Omental fat pad (tissue), 4 donors: ENCODE results near the gene DNAAF5. TPM values are rescaled to one million over a fixed set of nuclear protein-coding genes. Genes with fewer than 3 reads are reported as not detected.

Experiments used
- ATAC-seq: fragments of 150-250 bp; one replicate; pipeline ENCODE4 v1.9.1; 2016; ENCODE audit warnings: mild to moderate bottlenecking, moderate library complexity; ENCODE audit not compliant: low FRiP score
- DNase-seq: peaks from one replicate; pipeline ENCODE4 v3.0.0-alpha.2; 2019; ENCODE audit warnings: low spot score
- total RNA-seq, 4 donors: library from RNA; depleted of rRNA; stranded (reverse); fragments of >200 nt; gene quantifications; one replicate each; pipeline ENCODE4 v1.1.0, GENCODE V29; 2016
- TF ChIP-seq, protein P1 (sequence below), 3 donors: fragments of 450-650 bp; IDR thresholded peaks; one replicate each; pipeline ENCODE4 v1.5.1; 2016 to 2017; ENCODE audit warnings: antibody characterized with exemption in 3 of 3, mild to moderate bottlenecking in 3 of 3, moderate library complexity in 2 of 3

Gene DNAAF5
- total RNA-seq, 4 donors from 2014 or later: 15.7 to 27.1 (median 25.1) TPM

- ATAC-seq (no peak), DNase-seq (no peak)
- TF ChIP-seq, protein P1, sequence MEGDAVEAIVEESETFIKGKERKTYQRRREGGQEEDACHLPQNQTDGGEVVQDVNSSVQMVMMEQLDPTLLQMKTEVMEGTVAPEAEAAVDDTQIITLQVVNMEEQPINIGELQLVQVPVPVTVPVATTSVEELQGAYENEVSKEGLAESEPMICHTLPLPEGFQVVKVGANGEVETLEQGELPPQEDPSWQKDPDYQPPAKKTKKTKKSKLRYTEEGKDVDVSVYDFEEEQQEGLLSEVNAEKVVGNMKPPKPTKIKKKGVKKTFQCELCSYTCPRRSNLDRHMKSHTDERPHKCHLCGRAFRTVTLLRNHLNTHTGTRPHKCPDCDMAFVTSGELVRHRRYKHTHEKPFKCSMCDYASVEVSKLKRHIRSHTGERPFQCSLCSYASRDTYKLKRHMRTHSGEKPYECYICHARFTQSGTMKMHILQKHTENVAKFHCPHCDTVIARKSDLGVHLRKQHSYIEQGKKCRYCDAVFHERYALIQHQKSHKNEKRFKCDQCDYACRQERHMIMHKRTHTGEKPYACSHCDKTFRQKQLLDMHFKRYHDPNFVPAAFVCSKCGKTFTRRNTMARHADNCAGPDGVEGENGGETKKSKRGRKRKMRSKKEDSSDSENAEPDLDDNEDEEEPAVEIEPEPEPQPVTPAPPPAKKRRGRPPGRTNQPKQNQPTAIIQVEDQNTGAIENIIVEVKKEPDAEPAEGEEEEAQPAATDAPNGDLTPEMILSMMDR (IDR thresholded peaks at IDR 0.05): no peak
Observed at GRCh38 chr7:738241-738640, 11.7 kb downstream of the DNAAF5 start.

GRCh38 chr7:738723-739454 is 12.4 kb downstream of the DNAAF5 start:
- TF ChIP-seq, protein P1 (IDR thresholded peaks at IDR 0.05): no peak
- ATAC-seq (no peak), DNase-seq (no peak)

DNA sequence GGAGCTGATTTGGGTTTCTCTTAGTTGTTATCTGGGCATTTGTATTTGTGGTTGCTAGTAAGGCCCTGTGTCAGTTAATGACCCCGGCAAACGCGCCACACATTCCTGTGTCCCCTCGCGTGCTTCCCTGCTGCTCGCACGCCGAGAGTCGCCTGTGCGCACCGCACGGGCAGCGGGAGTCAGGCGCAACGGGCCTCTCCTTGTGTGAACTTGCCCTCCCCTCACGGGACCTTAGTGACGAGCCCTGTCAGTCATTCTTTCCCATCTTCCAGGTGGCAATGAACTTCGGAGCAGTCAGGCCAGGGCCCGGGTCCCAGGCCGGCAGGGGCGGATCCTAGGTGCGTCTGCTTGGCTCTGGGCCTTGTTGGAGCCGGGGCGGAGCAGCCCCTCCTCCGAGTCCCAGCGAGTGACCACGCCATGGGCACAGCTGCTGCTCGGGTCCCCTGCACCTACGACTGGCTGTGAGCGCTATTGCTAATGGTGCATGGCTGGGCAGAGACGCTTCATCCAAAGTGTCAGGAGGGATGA is 13.0 kb downstream of the DNAAF5 start:
- TF ChIP-seq, protein P1 (IDR thresholded peaks at IDR 0.05): no peak
- DNase-seq (no peak), ATAC-seq (no peak)

GRCh38 chr7:739983-740942 is 13.8 kb downstream of the DNAAF5 start:
- ATAC-seq (no peak), DNase-seq (no peak)
- TF ChIP-seq, protein P1 (IDR thresholded peaks at IDR 0.05): no peak

GRCh38 chr7:741191-741671 is 14.7 kb downstream of the DNAAF5 start:
- ATAC-seq (no peak), DNase-seq (no peak)
- TF ChIP-seq, protein P1 (IDR thresholded peaks at IDR 0.05): no peak

- DNase-seq (no peak), ATAC-seq (no peak)
- TF ChIP-seq, protein P1 (IDR thresholded peaks at IDR 0.05): no peak
Observed at GRCh38 chr7:741850-742249, 15.4 kb downstream of the DNAAF5 start.
